ENCODE data around the gene PDZD2.

PDZD2 gene

GRCh38 chr5:32157078-32157477, 518.1 kb downstream of the PDZD2 start:
- no peak for DNase-seq

- DNase-seq = no peak
Measured at GRCh38 chr5:32158679-32158975, 519.7 kb downstream of the PDZD2 start.

GRCh38 chr5:32159328-32160072, 520.6 kb downstream of the PDZD2 start:
- DNase-seq = no peak

GRCh38 chr5:32160228-32160627, 521.3 kb downstream of the PDZD2 start:
- no peak for DNase-seq
